Neutrophil (primary cell): ENCODE results near the gene PDXP.
"Not testable (repeated sequence)": the region's sequence is repeated elsewhere in the genome, so short reads cannot be mapped to it uniquely, and the experiment has no call there.

Experiments used
- H3K27ac ChIP-seq: fragments of 200-600 bp; sonication (generic); 2 replicates; pipeline ENCODE4 v1.5.1; 2016; ENCODE audit warnings: mild to moderate bottlenecking, moderate library complexity
- H3K27me3 ChIP-seq: fragments of 200-600 bp; sonication (generic); 2 replicates; pipeline ENCODE4 v1.6.0; 2016; ENCODE audit warnings: mild to moderate bottlenecking
- H3K36me3 ChIP-seq: fragments of 200-600 bp; sonication (generic); 2 replicates; pipeline ENCODE4 v1.5.1; 2017
- H3K4me1 ChIP-seq, 2 experiments: fragments of 200-600 bp in 1 of 2; sonication (generic) in 1 of 2; 1 replicate in 1 of 2; 2 replicates in 1 of 2; pipeline versions ENCODE4 v1.5.1 to v1.6.1; 2013 to 2016; ENCODE audit warnings: low read depth in 1 of 2, low read length in 1 of 2, mild to moderate bottlenecking in 1 of 2, moderate library complexity in 1 of 2; ENCODE audit not compliant: control insufficient read depth in 1 of 2, insufficient read depth in 1 of 2
- H3K4me3 ChIP-seq, 2 experiments: fragments of 200-600 bp in 1 of 2; sonication (generic) in 1 of 2; 1 replicate in 1 of 2; 2 replicates in 1 of 2; pipeline ENCODE4 v1.5.1; 2013 to 2016; ENCODE audit warnings: low read depth in 1 of 2, low read length in 1 of 2, mild to moderate bottlenecking in 1 of 2, moderate library complexity in 1 of 2
- H3K9me3 ChIP-seq: fragments of 200-600 bp; sonication (generic); 2 replicates; pipeline ENCODE4 v1.5.1; 2016
- TF ChIP-seq, protein P1 (sequence below): fragments of 200-600 bp; sonication (generic); IDR thresholded peaks from 2 replicates; pipeline ENCODE4 v1.5.1; 2016; ENCODE audit warnings: antibody characterized with exemption

PDXP gene

DNA sequence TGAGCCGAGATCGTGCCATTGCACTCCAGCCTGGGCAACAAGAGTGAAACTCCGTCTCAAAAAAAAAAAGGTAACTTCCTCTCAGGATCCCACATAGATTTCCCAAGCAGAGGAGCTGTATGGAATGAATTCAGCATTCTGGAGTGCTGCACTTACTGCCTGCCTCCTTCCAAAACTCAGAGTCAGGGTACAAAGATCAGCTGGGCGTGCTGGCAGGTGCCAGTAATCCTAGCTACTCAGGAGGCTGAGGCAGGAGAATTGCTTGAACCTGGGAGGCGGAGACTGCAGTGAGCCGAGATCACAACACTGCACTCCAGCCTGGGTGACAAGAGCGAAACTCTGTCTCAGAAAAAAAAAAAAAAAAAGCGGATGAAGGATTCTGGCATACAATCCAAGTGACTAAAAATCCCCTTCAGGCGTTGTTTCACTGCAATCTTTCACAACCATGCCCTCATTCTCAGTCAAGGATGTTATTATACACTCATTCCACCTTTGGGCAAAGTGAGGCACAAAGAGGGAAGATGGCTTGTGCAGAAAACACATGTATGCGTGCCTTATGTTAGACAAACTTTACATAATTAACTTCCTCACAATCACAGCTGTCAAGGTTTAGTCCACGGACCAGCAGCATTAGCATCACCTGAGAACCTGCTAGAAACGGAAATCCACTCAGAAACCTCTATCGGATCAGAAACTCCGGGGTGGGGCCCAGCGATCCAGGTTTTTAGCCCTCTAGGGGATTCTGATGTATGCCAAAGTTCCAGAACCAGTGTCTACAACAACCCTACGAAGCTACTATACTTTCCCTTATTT lies 26.5 kb downstream of the PDXP start:
- TF ChIP-seq, protein P1, sequence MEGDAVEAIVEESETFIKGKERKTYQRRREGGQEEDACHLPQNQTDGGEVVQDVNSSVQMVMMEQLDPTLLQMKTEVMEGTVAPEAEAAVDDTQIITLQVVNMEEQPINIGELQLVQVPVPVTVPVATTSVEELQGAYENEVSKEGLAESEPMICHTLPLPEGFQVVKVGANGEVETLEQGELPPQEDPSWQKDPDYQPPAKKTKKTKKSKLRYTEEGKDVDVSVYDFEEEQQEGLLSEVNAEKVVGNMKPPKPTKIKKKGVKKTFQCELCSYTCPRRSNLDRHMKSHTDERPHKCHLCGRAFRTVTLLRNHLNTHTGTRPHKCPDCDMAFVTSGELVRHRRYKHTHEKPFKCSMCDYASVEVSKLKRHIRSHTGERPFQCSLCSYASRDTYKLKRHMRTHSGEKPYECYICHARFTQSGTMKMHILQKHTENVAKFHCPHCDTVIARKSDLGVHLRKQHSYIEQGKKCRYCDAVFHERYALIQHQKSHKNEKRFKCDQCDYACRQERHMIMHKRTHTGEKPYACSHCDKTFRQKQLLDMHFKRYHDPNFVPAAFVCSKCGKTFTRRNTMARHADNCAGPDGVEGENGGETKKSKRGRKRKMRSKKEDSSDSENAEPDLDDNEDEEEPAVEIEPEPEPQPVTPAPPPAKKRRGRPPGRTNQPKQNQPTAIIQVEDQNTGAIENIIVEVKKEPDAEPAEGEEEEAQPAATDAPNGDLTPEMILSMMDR = no peak
- Histone ChIP-seq H3K36me3 (peaks cover 26% of the 10 kb centered on the region), H3K4me1 (peaks cover 26 to 31% of the 10 kb centered on the region in 2 experiments), H3K27me3 (no peaks in the 10 kb centered on the region), H3K9me3 (no peaks in the 10 kb centered on the region), H3K27ac (no peak overlapping the region), H3K4me3 (no peak overlapping the region)

DNA sequence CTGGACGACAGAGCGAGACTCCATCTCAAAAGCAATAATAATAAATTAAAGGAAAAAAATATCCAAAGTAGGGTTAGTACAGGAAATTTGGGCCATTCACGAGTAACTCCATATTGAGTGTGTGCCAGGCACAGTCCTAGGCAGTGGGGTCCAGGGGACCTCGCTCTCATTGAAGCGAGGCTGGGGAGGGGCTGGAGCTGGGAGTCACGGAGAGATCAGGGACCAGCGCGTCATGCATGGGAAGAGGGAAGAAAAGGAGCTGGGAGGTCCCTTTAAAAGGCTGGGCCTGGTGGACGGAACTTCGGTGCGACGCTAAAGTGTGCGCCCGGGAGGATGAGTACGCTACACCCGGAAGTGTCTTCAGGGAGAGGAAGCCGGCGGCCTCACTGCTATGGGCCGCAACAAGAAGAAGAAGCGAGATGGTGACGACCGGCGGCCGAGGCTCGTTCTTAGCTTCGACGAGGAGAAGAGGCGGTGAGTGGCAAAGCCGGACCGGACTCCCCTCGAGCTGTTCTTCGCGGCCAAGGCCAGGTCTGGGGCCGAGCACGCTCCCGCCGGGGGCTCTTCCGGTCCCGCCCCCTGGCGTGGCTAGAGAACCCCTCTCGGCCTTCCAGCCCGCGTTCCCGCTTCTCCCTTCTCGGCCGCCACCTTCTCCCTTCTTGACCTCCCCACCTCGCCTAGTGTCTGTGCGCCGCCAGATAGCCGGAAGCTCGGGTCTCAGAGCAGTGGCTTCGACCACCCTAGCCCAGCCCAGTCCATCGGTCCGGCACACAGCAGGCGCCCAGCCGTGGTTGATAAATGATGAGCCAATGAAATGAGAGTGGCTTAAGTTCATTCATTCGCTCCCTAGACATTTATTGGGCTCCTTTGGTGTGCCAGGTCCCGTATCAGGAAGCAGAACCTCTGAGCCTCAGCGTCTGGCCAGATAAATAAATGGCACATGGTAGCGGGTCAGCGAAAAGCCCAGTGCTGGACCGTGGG lies 27.8 kb downstream of the PDXP start, which contains the start of gene NOL12:
NOL12 (plus strand) TSS at position 342 of the 981 bp plus-strand sequence; CDS start at position 392, 50 bp downstream.
- peaks cover 39% of the 10 kb centered on the region for H3K36me3 ChIP-seq
- TF ChIP-seq, protein P1 = peak; percentile 22
- no peaks in the 10 kb centered on the region for H3K9me3 ChIP-seq
- peaks cover 26 to 28% of the 10 kb centered on the region in 2 experiments for H3K4me1 ChIP-seq
- peak within 1 kb of the TSS; percentile 83 to 97 for H3K4me3 ChIP-seq
- H3K27ac ChIP-seq = peak within 1 kb of the TSS; percentile 89
- H3K27me3 ChIP-seq = no peaks in the 10 kb centered on the region

DNA sequence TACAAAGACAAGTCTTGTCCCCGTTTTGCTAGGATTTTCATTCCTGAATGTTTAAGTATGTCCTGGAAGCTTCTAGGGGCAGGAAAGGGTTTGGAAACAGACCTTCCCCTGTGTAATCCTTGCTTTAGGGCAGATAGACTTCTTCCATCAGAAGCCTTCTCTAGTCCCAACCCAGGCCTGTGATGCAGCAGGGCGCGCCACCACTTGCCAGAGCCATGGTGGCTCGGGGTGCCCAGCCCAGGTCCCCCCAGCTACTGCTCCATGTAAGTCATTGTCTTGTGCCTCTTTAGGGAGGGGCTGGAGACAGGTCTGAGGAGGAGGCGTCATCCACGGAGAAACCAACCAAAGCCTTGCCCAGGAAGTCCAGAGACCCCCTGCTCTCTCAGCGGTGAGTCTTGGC lies 31.9 kb downstream of the PDXP start:
- H3K9me3 ChIP-seq = no peaks in the 10 kb centered on the region
- no peaks in the 10 kb centered on the region for H3K27me3 ChIP-seq
- no peak overlapping the region for H3K4me3 ChIP-seq
- TF ChIP-seq, protein P1 = no peak
- H3K4me1 ChIP-seq = peaks cover 15 to 19% of the 10 kb centered on the region in 2 experiments
- peaks cover 76% of the 10 kb centered on the region for H3K36me3 ChIP-seq
- no peak overlapping the region for H3K27ac ChIP-seq

DNA sequence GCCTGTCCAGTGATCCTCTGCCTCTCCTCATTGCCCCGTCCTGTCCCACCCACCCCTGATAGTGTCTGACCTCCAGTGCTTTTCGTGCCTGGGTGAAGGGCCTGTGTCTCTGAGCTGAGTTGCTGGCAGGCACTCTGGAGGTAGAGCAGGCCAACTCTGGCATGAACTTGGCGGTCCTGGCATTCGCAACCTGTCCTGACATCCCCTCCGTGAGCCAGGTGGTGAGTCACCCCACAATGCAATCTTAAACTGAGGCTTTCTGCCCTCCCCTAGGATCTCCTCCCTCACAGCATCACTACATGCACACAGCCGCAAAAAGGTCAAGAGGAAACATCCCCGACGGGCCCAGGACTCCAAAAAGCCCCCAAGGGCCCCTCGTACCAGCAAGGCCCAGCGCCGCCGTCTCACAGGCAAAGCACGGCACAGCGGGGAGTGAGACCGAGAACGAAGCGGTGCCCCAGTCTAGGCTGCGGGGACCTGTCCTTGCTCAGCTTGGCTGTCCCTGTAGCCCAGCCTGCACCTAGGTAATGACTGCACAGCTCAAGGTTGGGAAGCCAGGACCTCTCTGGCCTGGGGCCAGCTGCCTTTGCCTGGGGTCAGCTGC lies 32.5 kb downstream of the PDXP start:
- Histone ChIP-seq H3K27ac (no peak overlapping the region), H3K9me3 (no peaks in the 10 kb centered on the region), H3K4me3 (no peak overlapping the region), H3K4me1 (peaks cover 13 to 15% of the 10 kb centered on the region in 2 experiments), H3K36me3 (peaks cover 76% of the 10 kb centered on the region), H3K27me3 (peaks cover 6% of the 10 kb centered on the region)
- TF ChIP-seq, protein P1 = no peak

DNA sequence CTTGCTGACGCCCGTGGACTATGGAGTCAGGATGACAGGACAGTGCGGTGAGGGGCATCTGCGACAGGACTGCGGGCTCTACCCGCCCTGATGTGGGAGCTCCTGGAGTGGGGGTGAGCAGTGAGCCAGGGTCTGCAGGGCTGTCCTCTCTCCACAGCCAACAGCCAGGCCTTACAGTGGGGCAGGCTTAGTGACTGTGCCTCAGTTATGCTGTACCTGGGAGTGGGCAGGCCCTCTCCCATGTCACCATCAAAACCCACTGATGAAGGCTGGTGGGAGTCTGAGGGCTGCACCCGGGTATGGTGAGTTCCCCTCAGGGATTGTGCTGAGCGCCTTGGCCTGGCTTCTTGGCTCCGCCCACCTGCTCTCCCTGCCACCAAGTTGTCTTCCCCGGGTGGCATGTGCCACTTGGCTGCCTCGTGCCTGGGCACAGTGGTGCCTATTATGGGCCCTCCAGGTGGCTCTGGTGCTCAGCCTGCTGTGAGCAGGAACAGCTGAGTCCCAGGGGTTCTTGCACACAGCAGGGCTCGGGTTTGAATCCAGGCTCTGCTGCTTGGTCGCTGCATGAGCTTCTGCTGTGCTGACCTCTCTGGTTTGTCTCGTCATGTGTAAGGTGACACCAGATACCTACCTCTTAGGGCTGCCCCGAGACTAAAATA lies 34.2 kb downstream of the PDXP start:
- Histone ChIP-seq H3K4me3 (no peak overlapping the region), H3K4me1 (peaks cover 9 to 10% of the 10 kb centered on the region in 2 experiments), H3K27ac (no peak overlapping the region), H3K27me3 (peaks cover 19% of the 10 kb centered on the region), H3K9me3 (no peaks in the 10 kb centered on the region), H3K36me3 (peaks cover 72% of the 10 kb centered on the region)
- TF ChIP-seq, protein P1 = no peak

DNA sequence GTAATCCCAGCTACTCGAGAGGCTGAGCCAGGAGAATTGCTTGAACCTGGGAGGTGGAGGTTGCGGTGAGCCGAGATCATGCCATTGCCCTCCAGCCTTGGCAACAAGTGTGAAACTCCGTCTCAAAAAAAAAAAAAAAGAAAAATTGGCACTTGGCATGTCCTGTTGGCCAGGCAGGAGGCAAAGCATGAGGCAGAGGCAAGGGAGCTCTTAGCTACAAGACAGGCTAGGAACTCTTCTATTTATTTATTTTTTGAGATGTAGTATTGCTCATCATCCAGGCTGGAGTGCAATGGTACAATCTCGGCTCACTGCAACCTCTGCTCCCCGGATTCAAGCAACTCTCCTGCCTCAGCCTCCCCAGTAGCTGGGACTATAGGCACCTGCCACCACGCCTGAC lies 35.6 kb downstream of the PDXP start:
- Histone ChIP-seq H3K27me3 (peaks cover 19% of the 10 kb centered on the region), H3K4me1 (peaks cover 9 to 10% of the 10 kb centered on the region in 2 experiments), H3K36me3 (peaks cover 58% of the 10 kb centered on the region)
- H3K4me3 ChIP-seq, H3K9me3 ChIP-seq, H3K27ac ChIP-seq: not testable (repeated sequence)

DNA sequence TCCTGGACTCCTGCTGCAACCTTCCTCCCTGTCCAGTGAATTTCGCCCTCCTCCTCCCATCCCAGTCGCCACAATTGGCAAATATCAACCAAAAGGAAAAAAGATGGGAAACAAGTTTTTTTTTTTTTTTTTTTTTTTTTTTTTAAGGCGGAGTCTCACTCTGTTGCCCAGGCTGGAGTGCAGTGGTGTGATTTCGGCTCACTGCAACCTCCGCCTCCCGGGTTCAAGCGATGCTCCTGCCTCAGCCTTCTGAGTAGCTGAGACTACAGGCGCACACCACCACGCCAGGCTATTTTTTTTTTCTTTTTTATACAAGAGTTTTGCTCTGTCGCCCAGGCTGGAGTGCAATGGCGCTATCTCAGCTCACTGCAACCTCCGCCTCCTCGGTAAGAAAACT lies 37.7 kb downstream of the PDXP start:
- not testable (repeated sequence) for H3K27ac ChIP-seq, H3K9me3 ChIP-seq
- peaks cover 17 to 18% of the 10 kb centered on the region in 2 experiments for H3K4me1 ChIP-seq
- peaks cover 19% of the 10 kb centered on the region for H3K27me3 ChIP-seq
- H3K4me3 ChIP-seq = peak overlapping the region; percentile 23 to 32
- peaks cover 37% of the 10 kb centered on the region for H3K36me3 ChIP-seq
